B cell (primary cell): ENCODE data around the gene DLG1. TPM values are rescaled to one million over a fixed set of nuclear protein-coding genes. Genes with fewer than 3 reads are reported as not detected.

Experiments used
- ATAC-seq: fragments of 200-7000 bp; cut with Tn5 transposase; one replicate; pipeline ENCODE4 v1.10.0; 2021; ENCODE audit warnings: low read depth, mild to moderate bottlenecking, moderate number of reproducible peaks, moderate library complexity
- CTCF ChIA-PET: fragments of 350-600 bp; sonication (Branson Sonifier 250); formaldehyde crosslinking; loops from one replicate; lab custom pipeline; 2021; ENCODE audit warnings: antibody characterized with exemption, inconsistent platforms; lab: Charles Lee
- POLR2A ChIA-PET: fragments of 350-600 bp; sonication (Branson Sonifier 250); formaldehyde crosslinking; loops from one replicate; lab custom pipeline; 2021; ENCODE audit warnings: antibody characterized with exemption; lab: Charles Lee
- DNase-seq: peaks from one replicate; pipeline ENCODE4 v3.0.0; 2013
- H2AFZ ChIP-seq: 2 replicates; pipeline ENCODE4 v1.6.1; 2012; ENCODE audit warnings: mild to moderate bottlenecking, low read depth, low read length; ENCODE audit not compliant: insufficient read depth, poor library complexity, severe bottlenecking
- H3K27ac ChIP-seq, 2 donors: 1 replicate in 1 of 2; 2 replicates in 1 of 2; pipeline ENCODE4 v1.5.1; 2012 to 2013; ENCODE audit warnings: low read length in 2 of 2, mild to moderate bottlenecking in 2 of 2, moderate library complexity in 1 of 2
- H3K27me3 ChIP-seq, 4 experiments: fragments of 200-600 bp in 1 of 4; sonication (generic) in 1 of 4; replicated peaks in 1 of 4; 1 replicate in 2 of 4; 2 replicates in 2 of 4; pipeline versions ENCODE4 v1.6.1 to v1.7.0; 2013 to 2016; ENCODE audit warnings: low read length in 3 of 4, mild to moderate bottlenecking in 2 of 4, mixed read lengths in 1 of 4, moderate library complexity in 1 of 4; ENCODE audit not compliant: insufficient read depth in 4 of 4, control insufficient read depth in 3 of 4; ENCODE audit errors: control extremely low read depth in 1 of 4
- H3K36me3 ChIP-seq, 2 experiments: replicated peaks in 1 of 2; 1 replicate in 1 of 2; 2 replicates in 1 of 2; pipeline versions ENCODE4 v1.6.1 to v1.7.1; 2013; ENCODE audit warnings: low read length in 1 of 2; ENCODE audit not compliant: insufficient read depth in 2 of 2, control insufficient read depth in 1 of 2; ENCODE audit errors: control extremely low read depth in 1 of 2, extremely low read depth in 1 of 2
- H3K4me1 ChIP-seq, 2 donors: fragments of 200-600 bp in 1 of 2; sonication (generic) in 1 of 2; 1 replicate in 1 of 2; 2 replicates in 1 of 2; pipeline versions ENCODE4 v1.5.1 to v1.6.1; 2013 to 2017; ENCODE audit warnings: low read length in 2 of 2; ENCODE audit not compliant: control insufficient read depth in 2 of 2, insufficient read depth in 2 of 2
- H3K4me2 ChIP-seq: replicated peaks from 2 replicates; pipeline ENCODE3; 2012; ENCODE audit warnings: mild to moderate bottlenecking, low read depth, low read length; ENCODE audit not compliant: poor library complexity, severe bottlenecking
- H3K4me3 ChIP-seq, 5 experiments: fragments of 200-600 bp in 1 of 5; sonication (generic) in 1 of 5; 1 replicate in 3 of 5; 2 replicates in 2 of 5; pipeline versions ENCODE4 v1.5.1 to v1.7.0; 2011 to 2016; ENCODE audit warnings: low read length in 4 of 5, mild to moderate bottlenecking in 4 of 5, low read depth in 2 of 5, control low read depth in 1 of 5, moderate library complexity in 1 of 5; ENCODE audit not compliant: insufficient read depth in 1 of 5; ENCODE audit errors: control extremely low read depth in 1 of 5, extremely low read depth in 1 of 5
- H3K79me2 ChIP-seq: fragments of 200-600 bp; sonication (generic); one replicate; pipeline ENCODE4 v1.6.0; 2016; ENCODE audit warnings: low read length; ENCODE audit not compliant: control insufficient read depth, insufficient read depth
- H3K9ac ChIP-seq: fragments of 200-600 bp; sonication (generic); 2 replicates; pipeline ENCODE4 v1.6.1; 2017; ENCODE audit warnings: mild to moderate bottlenecking, low read length, moderate library complexity
- H3K9me3 ChIP-seq, 3 donors: one replicate each; pipeline versions ENCODE4 v1.6.1 to v1.7.1; 2013; ENCODE audit warnings: low read length in 2 of 3; ENCODE audit not compliant: control insufficient read depth in 2 of 3, insufficient read depth in 1 of 3; ENCODE audit errors: control extremely low read depth in 1 of 3
- H4K20me1 ChIP-seq: 2 replicates; pipeline ENCODE4 v1.6.0; 2012; ENCODE audit warnings: mild to moderate bottlenecking, low read length; ENCODE audit not compliant: insufficient read depth, control insufficient read depth, poor library complexity, severe bottlenecking
- H3K27ac Mint-ChIP-seq: one replicate; pipeline ENCODE4 v1.8.0; 2021; ENCODE audit warnings: mixed read lengths
- H3K27me3 Mint-ChIP-seq: one replicate; pipeline ENCODE4 v1.8.0; 2021; ENCODE audit warnings: mixed read lengths
- H3K4me1 Mint-ChIP-seq: one replicate; pipeline ENCODE4 v1.8.0; 2021; ENCODE audit warnings: mixed read lengths
- H3K4me3 Mint-ChIP-seq: one replicate; pipeline ENCODE4 v1.8.0; 2021; ENCODE audit warnings: mixed read lengths
- H3K9me3 Mint-ChIP-seq: one replicate; pipeline ENCODE4 v1.8.0; 2022; ENCODE audit warnings: mixed read lengths; ENCODE audit not compliant: insufficient read depth
- CTCF ChIP-seq: fragments of 200-600 bp; IDR thresholded peaks from one replicate; pipeline ENCODE4 v1.8.0; 2022; ENCODE audit warnings: antibody characterized with exemption, mild to moderate bottlenecking
- EZH2 ChIP-seq: IDR thresholded peaks from 2 replicates; pipeline ENCODE4 v1.6.1; 2012; ENCODE audit warnings: borderline replicate concordance, low read depth, mild to moderate bottlenecking, moderate library complexity, low read length; ENCODE audit not compliant: insufficient read depth, poor library complexity, severe bottlenecking
- WGBS: methylation state at CpG from one replicate; pipeline ENCODE4 v1.1.5; 2013; ENCODE audit warnings: missing lambda C conversion rate; ENCODE audit not compliant: insufficient coverage; 5-methylcytosine and 5-hydroxymethylcytosine counted together
- intact Hi-C: fragments of 100-400 bp; cut with micrococcal nuclease; formaldehyde crosslinking; loops from one replicate; pipeline ENCODE4 v1.10.0; 2022
- polyA plus RNA-seq: library from polyadenylated mRNA; depleted of rRNA; stranded (reverse); fragments of >200 nt; gene quantifications from 2 replicates; pipeline ENCODE4 v1.2.3, GENCODE V29; 2012
- total RNA-seq, 2 donors: library from RNA; stranded (reverse); fragments of 120-200 nt in 1 of 2; gene quantifications; 1 replicate in 1 of 2; 2 replicates in 1 of 2; pipeline versions ENCODE4 v1.2.3 to v1.2.4, GENCODE V29; 2013 to 2022

The DLG1 gene
- total and polyA plus RNA-seq, 2 donors (not counting 1 experiment from before 2014, with no cell fraction given): 23.4 to 114 TPM

- DNase-seq: no peak
- Histone ChIP-seq H3K4me1 (peaks cover 16 to 17% of the 10 kb centered on the region in 2 donors), H2AFZ (no peak overlapping the region), H3K9ac (no peak overlapping the region), H3K4me3 (no peak overlapping the region), H3K27ac (no peak overlapping the region), H3K4me2 (no peak overlapping the region), H3K27me3 (peaks cover 0 to 54% (median 15%) of the 10 kb centered on the region in 4 experiments), H4K20me1 (no peaks in the 10 kb centered on the region), H3K79me2 (no peaks in the 10 kb centered on the region), H3K9me3 (peaks cover 0 to 4% (median 0%) of the 10 kb centered on the region in 3 donors), H3K36me3 (no peaks in the 10 kb centered on the region)
- TF ChIP-seq CTCF (no peak), EZH2 (no peak)
- no peak for ATAC-seq
- ChIA-PET CTCF (interaction anchor here (0.7 to 4.0 kb wide), 14 partner anchors 8 to 158 kb away, joined by 3 to 64 read pairs (median 4); no protein-coding TSS in a partner anchor), POLR2A (interaction anchor here (1.4 kb wide), 1 partner anchor 27 kb away, joined by 4 read pairs; no protein-coding TSS in a partner anchor)
- peaks cover 14% of the 10 kb centered on the region for H3K4me1 Mint-ChIP-seq
- peak overlapping the region; percentile 39 for H3K4me3 Mint-ChIP-seq
- intact Hi-C loops: no loop called here
- 93% methylated on average over 30 of the region's 33 CpGs for WGBS
- no peak overlapping the region for H3K27ac Mint-ChIP-seq
- peaks cover 34% of the 10 kb centered on the region for H3K27me3 Mint-ChIP-seq
- H3K9me3 Mint-ChIP-seq: no peaks in the 10 kb centered on the region
Observed at GRCh38 chr3:197030379-197031314, 267.8 kb downstream of the DLG1 start.
